HG03457 (cell line): ENCODE measurements around the gene CH25H.
"Not testable (repeated sequence)": the region's sequence is repeated elsewhere in the genome, so short reads cannot be mapped to it uniquely, and the experiment has no call there.

Experiments
- ATAC-seq: cut with Tn5 transposase; IDR thresholded peaks from one replicate; pipeline ENCODE4 v1.9.1; 2021; ENCODE audit warnings: moderate number of reproducible peaks; ENCODE audit not compliant: unreplicated experiment

CH25H gene

GRCh38 chr10:89207181-89207800, at the start of gene CH25H:
Gene CH25H (minus strand): TSS chr10:89207317. CDS start chr10:89207292, 25 bp downstream.
- no peak for ATAC-seq

GRCh38 chr10:89256340-89256739, 49.2 kb upstream of the CH25H start:
- ATAC-seq, result no peak

GRCh38 chr10:89255793-89256192, 48.7 kb upstream of the CH25H start:
- ATAC-seq, result no peak

GRCh38 chr10:89255091-89255579, 48.0 kb upstream of the CH25H start:
- ATAC-seq, result not testable (repeated sequence)

- ATAC-seq, result no peak
Measured at GRCh38 chr10:89252225-89252585, 45.1 kb upstream of the CH25H start.

GRCh38 chr10:89251409-89252224, 44.5 kb upstream of the CH25H start, which contains the start of gene LIPA:
Gene LIPA (minus strand): TSS chr10:89251775. CDS start chr10:89247648, 4,127 bp downstream.
- peak; percentile 91 for ATAC-seq

- ATAC-seq, result no peak
Measured at GRCh38 chr10:89250865-89251408, 43.8 kb upstream of the CH25H start.

- no peak for ATAC-seq
Measured at GRCh38 chr10:89248990-89249389, 41.9 kb upstream of the CH25H start.

GRCh38 chr10:89247623-89248022, 40.5 kb upstream of the CH25H start:
- ATAC-seq, result not testable (repeated sequence)

GRCh38 chr10:89245802-89246201, 38.7 kb upstream of the CH25H start:
- no peak for ATAC-seq

- no peak for ATAC-seq
Measured at GRCh38 chr10:89242840-89243568, 35.9 kb upstream of the CH25H start.

- ATAC-seq, result no peak
Measured at GRCh38 chr10:89242345-89242684, 35.2 kb upstream of the CH25H start.

- no peak for ATAC-seq
Measured at GRCh38 chr10:89241486-89242344, 34.6 kb upstream of the CH25H start.

GRCh38 chr10:89241026-89241425, 33.9 kb upstream of the CH25H start:
- ATAC-seq, result no peak

- no peak for ATAC-seq
Measured at GRCh38 chr10:89240519-89240918, 33.4 kb upstream of the CH25H start.

GRCh38 chr10:89238956-89239644, 32.0 kb upstream of the CH25H start:
- no peak for ATAC-seq

- no peak for ATAC-seq
Measured at GRCh38 chr10:89237849-89238248, 30.7 kb upstream of the CH25H start.

GRCh38 chr10:89236226-89236797, 29.2 kb upstream of the CH25H start:
- no peak for ATAC-seq

GRCh38 chr10:89235073-89235798, 28.1 kb upstream of the CH25H start:
- no peak for ATAC-seq
